Kidney (tissue), 14 donors: ENCODE data around the gene ARHGEF28. TPM values are rescaled to one million over a fixed set of nuclear protein-coding genes. Genes with fewer than 3 reads are reported as not detected.
A peak's percentile ranks its signal among the peaks of the same experiment; 100 is the strongest.

Experiments used
- DNase-seq, 5 donors: peaks; one replicate each; pipeline ENCODE4 v3.0.0-alpha.2; 2013 to 2020
- FAIRE-seq: peaks from 2 replicates; lab custom pipeline; 2012; peaks lifted over from hg19 to GRCh38; lab: Jason Lieb, UNC
- H3K27ac ChIP-seq, 2 donors: one replicate each; pipeline ENCODE4 v1.7.0; 2013; ENCODE audit warnings: low read depth in 2 of 2, low read length in 2 of 2, inconsistent platforms in 1 of 2
- H3K27me3 ChIP-seq: one replicate; pipeline ENCODE4 v1.7.1; 2013; ENCODE audit warnings: low read length, inconsistent platforms; ENCODE audit not compliant: control insufficient read depth, insufficient read depth
- H3K36me3 ChIP-seq, 3 donors: one replicate each; pipeline versions ENCODE4 v1.7.0 to v1.7.1; 2013; ENCODE audit warnings: low read length in 3 of 3, control low read depth in 1 of 3, inconsistent platforms in 1 of 3; ENCODE audit not compliant: insufficient read depth in 3 of 3, control insufficient read depth in 2 of 3
- H3K4me1 ChIP-seq, 3 donors: one replicate each; pipeline versions ENCODE4 v1.7.0 to v1.7.1; 2013; ENCODE audit warnings: low read length in 3 of 3, inconsistent platforms in 1 of 3, low read depth in 1 of 3; ENCODE audit not compliant: control insufficient read depth in 2 of 3, insufficient read depth in 2 of 3
- H3K4me3 ChIP-seq, 3 donors: one replicate each; pipeline versions ENCODE4 v1.7.0 to v1.8.1; 2013; ENCODE audit warnings: low read length in 3 of 3, control low read depth in 1 of 3, inconsistent platforms in 1 of 3
- H3K9ac ChIP-seq, 3 donors: one replicate each; pipeline versions ENCODE4 v1.7.0 to v1.7.1; 2013; ENCODE audit warnings: low read length in 3 of 3, control low read depth in 1 of 3, inconsistent platforms in 1 of 3
- H3K9me3 ChIP-seq, 3 donors: one replicate each; pipeline versions ENCODE4 v1.7.0 to v1.7.1; 2013; ENCODE audit warnings: low read length in 3 of 3, control low read depth in 1 of 3, inconsistent platforms in 1 of 3; ENCODE audit not compliant: control insufficient read depth in 2 of 3, insufficient read depth in 1 of 3
- CTCF ChIP-seq: IDR thresholded peaks from 3 replicates; pipeline ENCODE4 v1.5.1; 2012; ENCODE audit warnings: mild to moderate bottlenecking, moderate library complexity, borderline replicate concordance; ENCODE audit not compliant: insufficient read depth; ENCODE audit errors: extremely low read depth
- intact Hi-C: fragments of 100-400 bp; cut with DNase I; formaldehyde crosslinking; loops from one replicate; pipeline ENCODE4 v1.11.1; 2022
- polyA plus RNA-seq: library from polyadenylated mRNA; stranded (reverse); fragments of 350-450 nt; fragmentation: Illumina TruSeq; extraction: RNeasy Lipid Tissue Mini Kit (QIAGEN cat#74804); gene quantifications from one replicate; pipeline ENCODE4 v1.2.3, GENCODE V29; 2014; ENCODE audit warnings: low read depth, low replicate concordance; ENCODE audit not compliant: insufficient read depth
- total RNA-seq: library from RNA; stranded (reverse); fragmentation: NEBNext Ultra II Directional; extraction: Animal tissue kit (Norgen Biotek cat#: 25700); gene quantifications from one replicate; pipeline ENCODE4 v1.2.1, GENCODE V29; 2021
- donor health status: control.
- donor health status: control.
- donor health status: control.
- donor health status: control.
- donor health status: control.
- donor health status: DM: yes; HTN: yes; CAD: no.
- donor health status: Normal renal cell carcinoma (clear cell type).

The ARHGEF28 gene
- total and polyA plus RNA-seq, 2 donors from 2014 or later: 21.9 to 66.3 TPM

- intact Hi-C loops: no loop called here
- no peak for TF ChIP-seq CTCF
- no peak overlapping the region for H3K9ac ChIP-seq
- H3K27ac ChIP-seq: no peak overlapping the region
- H3K4me3 ChIP-seq: no peak overlapping the region
- H3K27me3 ChIP-seq: no peaks in the 10 kb centered on the region
- H3K36me3 ChIP-seq: no peaks in the 10 kb centered on the region
- H3K9me3 ChIP-seq: no peaks in the 10 kb centered on the region
- DNase-seq (peak in 3 of 5 donors; percentile 17 to 79 (median 60)), FAIRE-seq (no peak)
- peaks cover 0 to 3% (median 0%) of the 10 kb centered on the region in 3 donors for H3K4me1 ChIP-seq
These were observed 336.9 kb downstream of the ARHGEF28 start for GRCh38 chr5:73962801-73963425.

- no peak for FAIRE-seq
- no peaks in the 10 kb centered on the region for H3K27me3 ChIP-seq
These were observed 338.4 kb downstream of the ARHGEF28 start for GRCh38 chr5:73964352-73964865.

GRCh38 chr5:73966451-73966850, 340.5 kb downstream of the ARHGEF28 start:
- H3K4me1 ChIP-seq: peaks cover 0 to 3% (median 0%) of the 10 kb centered on the region in 3 donors
- TF ChIP-seq CTCF: no peak
- FAIRE-seq (no peak), DNase-seq (no peak)
- H3K9me3 ChIP-seq: no peaks in the 10 kb centered on the region
- no peak overlapping the region for H3K27ac ChIP-seq
- no peaks in the 10 kb centered on the region for H3K27me3 ChIP-seq
- intact Hi-C loops: no loop called here
- H3K9ac ChIP-seq: no peak overlapping the region
- no peak overlapping the region for H3K4me3 ChIP-seq
- H3K36me3 ChIP-seq: no peaks in the 10 kb centered on the region

More at GRCh38 chr5:73964352-73964865, 338.4 kb downstream of the ARHGEF28 start:
- no peaks in the 10 kb centered on the region for H3K9me3 ChIP-seq
- no peak for DNase-seq
- peaks cover 0 to 3% (median 0%) of the 10 kb centered on the region in 3 donors for H3K4me1 ChIP-seq
- no peak for TF ChIP-seq CTCF
- H3K27ac ChIP-seq: no peak overlapping the region
- H3K4me3 ChIP-seq: no peak overlapping the region
- no peaks in the 10 kb centered on the region for H3K36me3 ChIP-seq
- intact Hi-C loops: no loop called here
- no peak overlapping the region for H3K9ac ChIP-seq
